Mucosa of rectum (tissue), 2 donors: ENCODE results near the gene C11orf98.
"Not testable (repeated sequence)": the region's sequence is repeated elsewhere in the genome, so short reads cannot be mapped to it uniquely, and the experiment has no call there.

Experiments
- H3K27ac ChIP-seq, 2 donors: one replicate each; pipeline ENCODE4 v1.7.0; 2013; ENCODE audit warnings: inconsistent platforms in 2 of 2, low read depth in 2 of 2, low read length in 2 of 2
- H3K27me3 ChIP-seq, 2 donors: one replicate each; pipeline ENCODE4 v1.7.0; 2013; ENCODE audit warnings: low read length in 2 of 2; ENCODE audit not compliant: control insufficient read depth in 2 of 2, insufficient read depth in 2 of 2
- H3K36me3 ChIP-seq, 2 donors: one replicate each; pipeline ENCODE4 v1.7.0; 2013; ENCODE audit warnings: low read length in 2 of 2; ENCODE audit not compliant: control insufficient read depth in 2 of 2, insufficient read depth in 2 of 2
- H3K4me1 ChIP-seq, 2 donors: one replicate each; pipeline ENCODE4 v1.7.0; 2013; ENCODE audit warnings: low read length in 2 of 2, mild to moderate bottlenecking in 1 of 2; ENCODE audit not compliant: control insufficient read depth in 2 of 2, insufficient read depth in 2 of 2
- H3K4me3 ChIP-seq, 2 donors: one replicate each; pipeline ENCODE4 v1.7.0; 2013; ENCODE audit warnings: low read length in 2 of 2
- H3K9ac ChIP-seq, 2 donors: one replicate each; pipeline ENCODE4 v1.7.0; 2013; ENCODE audit warnings: low read length in 2 of 2, low read depth in 1 of 2, mild to moderate bottlenecking in 1 of 2
- H3K9me3 ChIP-seq, 2 donors: one replicate each; pipeline ENCODE4 v1.7.0; 2013; ENCODE audit warnings: low read length in 2 of 2; ENCODE audit not compliant: control insufficient read depth in 2 of 2
- donor health status: healthy.
- donor health status: Normal muscosa, but diverticular disease.

Gene C11orf98

DNA sequence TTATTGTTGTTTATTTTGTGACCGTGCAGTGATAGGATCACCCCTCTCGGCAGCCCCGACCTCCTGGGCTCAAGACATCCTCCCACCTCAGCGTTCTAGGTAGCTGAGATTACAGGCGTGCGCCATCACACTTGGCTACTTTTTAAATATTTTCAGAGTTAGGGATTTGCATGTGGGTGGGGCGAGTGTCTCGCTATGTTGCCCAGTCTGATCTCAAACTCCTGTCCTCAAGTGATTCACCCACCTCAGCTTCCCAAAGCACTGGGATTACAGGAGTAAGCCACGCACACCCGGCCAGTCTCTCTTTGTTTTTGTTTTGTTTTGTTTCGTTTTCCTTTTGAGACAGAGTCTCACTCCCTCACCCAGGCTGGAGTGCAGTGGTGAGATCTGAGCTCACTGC lies 10.7 kb downstream of the C11orf98 start:
- Histone ChIP-seq H3K4me1 (peaks cover 12% of the 10 kb centered on the region in 2 donors), H3K27me3 (no peaks in the 10 kb centered on the region), H3K4me3 (no peak overlapping the region), H3K36me3 (peaks cover 5 to 6% of the 10 kb centered on the region in 2 donors), H3K9ac (no peak overlapping the region), H3K27ac (no peak overlapping the region), H3K9me3 (no peaks in the 10 kb centered on the region)

DNA sequence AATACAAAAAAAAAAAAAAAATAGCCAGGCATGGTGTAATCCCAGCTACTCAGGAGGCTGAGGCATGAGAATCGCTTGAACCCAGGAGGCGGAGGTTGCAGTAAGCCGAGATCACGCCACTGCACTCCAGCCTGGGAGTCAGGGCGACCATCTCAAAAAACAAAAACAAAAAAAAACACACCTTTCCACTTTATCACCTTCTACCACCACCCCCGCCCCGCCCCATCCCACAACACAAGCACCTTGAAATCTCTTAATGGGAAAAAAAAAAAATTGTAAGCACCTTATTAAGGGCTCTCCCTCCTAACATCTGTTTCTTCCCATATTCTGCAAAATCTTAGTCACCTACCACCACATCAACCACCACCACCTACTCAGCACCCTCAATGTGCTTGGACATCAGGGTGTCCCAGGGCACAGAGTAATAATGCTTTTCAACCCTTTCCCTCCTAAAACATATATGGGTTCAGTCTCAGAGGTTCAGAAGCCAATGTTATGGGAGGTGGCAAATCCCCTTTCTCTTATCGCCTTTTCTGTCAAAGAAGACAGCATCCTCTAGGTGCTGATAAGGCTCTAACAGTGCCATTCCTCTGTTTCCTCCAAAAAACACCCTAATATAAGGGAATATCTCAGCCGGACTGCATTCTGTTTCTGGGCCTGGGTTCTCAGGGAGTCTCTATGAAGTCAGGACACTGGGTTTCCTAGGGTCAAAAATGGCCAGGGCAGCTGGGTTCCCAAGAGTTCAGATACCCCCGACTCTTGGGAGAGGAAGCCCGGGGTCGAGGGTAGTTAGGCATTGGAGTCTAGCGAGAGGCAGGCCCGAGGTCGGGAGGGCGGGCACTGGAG lies 12.6 kb downstream of the C11orf98 start:
- Histone ChIP-seq H3K4me3 (peak overlapping the region; percentile 91 to 92), H3K4me1 (peaks cover 12% of the 10 kb centered on the region in 2 donors), H3K27ac (peak overlapping the region; percentile 82 to 90)

DNA sequence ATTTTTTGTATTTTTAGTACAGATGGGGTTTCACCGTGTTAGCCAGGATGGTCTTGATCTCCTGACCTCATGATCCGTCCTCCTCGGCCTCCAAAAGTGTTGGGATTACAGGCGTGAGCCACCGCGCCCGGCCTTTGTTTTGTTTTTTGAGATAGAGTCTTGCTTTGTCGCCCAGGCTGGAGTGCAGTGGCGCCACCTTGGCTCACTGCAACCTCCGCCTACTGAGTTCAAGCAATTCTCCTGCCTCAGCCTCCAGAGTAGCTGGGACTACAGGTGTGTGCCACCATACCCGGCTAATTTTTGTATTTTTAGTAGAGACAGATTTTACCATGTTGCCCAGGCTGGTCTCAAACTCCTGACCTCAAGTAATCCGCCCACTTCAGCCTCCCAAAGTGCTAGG lies 14.7 kb downstream of the C11orf98 start:
- not testable (repeated sequence) for H3K27ac ChIP-seq, H3K9me3 ChIP-seq, H3K27me3 ChIP-seq, H3K4me3 ChIP-seq, H3K9ac ChIP-seq
- Histone ChIP-seq H3K4me1 (peaks cover 20 to 22% of the 10 kb centered on the region in 2 donors), H3K36me3 (peaks cover 8 to 22% of the 10 kb centered on the region in 2 donors)

More for the DNA sequence above, 12.6 kb downstream of the C11orf98 start:
- Histone ChIP-seq H3K9ac (peak overlapping the region; percentile 83 to 92), H3K36me3 (peaks cover 8 to 22% of the 10 kb centered on the region in 2 donors), H3K27me3 (no peaks in the 10 kb centered on the region), H3K9me3 (no peaks in the 10 kb centered on the region)

DNA sequence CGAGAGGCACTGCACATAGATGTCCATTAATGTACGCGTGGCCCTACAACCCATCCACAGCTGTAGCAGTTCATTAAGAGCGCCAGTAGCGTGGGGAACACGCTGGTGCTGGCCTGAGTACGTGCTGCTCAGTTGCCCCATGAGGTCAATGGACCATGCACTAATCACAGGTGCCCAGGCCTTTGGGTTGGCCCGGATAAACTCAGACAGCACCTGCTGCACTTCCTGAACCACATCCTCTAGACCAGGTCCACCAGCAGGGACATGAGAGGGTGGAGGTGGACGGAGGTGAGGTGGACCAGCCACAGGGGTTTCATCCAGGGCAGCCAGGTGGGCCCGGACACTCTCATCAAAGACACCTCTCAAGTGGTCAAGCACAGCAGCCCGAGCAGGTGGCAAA lies 15.5 kb downstream of the C11orf98 start:
- Histone ChIP-seq H3K4me3 (no peak overlapping the region), H3K27ac (no peak overlapping the region), H3K36me3 (peaks cover 8 to 23% of the 10 kb centered on the region in 2 donors), H3K9ac (no peak overlapping the region), H3K4me1 (peaks cover 23 to 27% of the 10 kb centered on the region in 2 donors), H3K27me3 (no peaks in the 10 kb centered on the region), H3K9me3 (no peaks in the 10 kb centered on the region)

DNA sequence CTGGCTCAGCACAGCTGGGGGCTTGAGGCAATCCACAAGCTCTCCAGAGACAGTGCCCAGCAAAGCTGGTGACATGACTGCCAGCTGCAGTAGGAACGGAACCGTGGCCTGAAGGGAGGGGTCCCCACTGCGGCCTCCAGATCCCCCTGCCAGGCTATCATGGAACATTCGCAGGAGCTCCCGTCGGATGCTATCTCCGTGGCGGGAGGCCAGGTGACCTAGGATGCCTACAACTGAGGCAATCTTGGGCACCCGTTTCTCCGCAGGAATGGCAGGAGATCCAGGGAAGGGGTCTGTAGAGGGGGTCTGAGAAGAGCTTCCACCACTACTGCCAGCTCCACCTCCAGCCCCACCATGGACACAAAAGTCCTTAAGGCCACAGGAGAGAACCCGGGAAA lies 16.0 kb downstream of the C11orf98 start:
- Histone ChIP-seq H3K9me3 (no peaks in the 10 kb centered on the region), H3K36me3 (peaks cover 8 to 25% of the 10 kb centered on the region in 2 donors), H3K9ac (no peak overlapping the region), H3K27me3 (no peaks in the 10 kb centered on the region), H3K4me1 (peaks cover 23 to 27% of the 10 kb centered on the region in 2 donors), H3K27ac (no peak overlapping the region), H3K4me3 (no peak overlapping the region)

DNA sequence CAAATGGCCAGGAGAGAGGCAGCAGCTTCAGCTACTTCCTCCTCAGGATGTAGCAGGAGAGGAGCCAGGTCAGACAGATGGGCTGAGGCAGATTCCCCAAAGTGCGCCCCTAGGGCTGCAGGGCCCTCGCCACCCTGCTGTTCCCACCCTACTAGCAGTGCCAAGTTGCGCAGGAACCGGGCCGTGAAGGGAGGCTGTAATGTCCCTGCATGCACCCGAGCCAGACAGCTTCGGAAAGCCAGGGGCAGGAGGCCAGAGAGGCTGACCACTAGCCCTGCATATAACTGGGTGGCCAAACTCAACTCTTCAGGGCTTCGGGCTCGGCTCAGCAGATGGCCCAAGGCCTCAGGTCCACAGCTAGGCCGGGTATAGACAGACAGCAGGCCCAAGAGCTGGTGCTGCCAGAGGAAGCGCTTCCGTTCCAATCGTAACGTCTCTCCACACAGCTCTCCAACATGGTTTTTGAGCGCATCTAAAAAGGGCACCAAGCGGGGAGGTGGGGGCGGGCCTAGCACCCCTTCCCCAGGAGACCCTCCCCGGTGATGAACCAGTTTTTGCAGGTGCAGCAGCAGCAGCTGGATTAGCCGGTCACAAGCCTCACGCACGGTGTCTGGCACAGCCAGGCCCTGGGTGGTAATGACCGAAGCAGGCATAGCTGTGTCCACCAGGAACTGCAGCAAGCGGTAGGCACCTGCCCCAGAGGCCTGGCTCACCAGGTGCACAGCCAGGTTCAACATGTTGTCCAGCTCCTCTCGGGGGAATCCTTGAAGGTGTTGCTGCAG lies 16.6 kb downstream of the C11orf98 start:
- Histone ChIP-seq H3K4me1 (peaks cover 23 to 27% of the 10 kb centered on the region in 2 donors), H3K27me3 (no peaks in the 10 kb centered on the region), H3K27ac (no peak overlapping the region), H3K36me3 (peaks cover 8 to 25% of the 10 kb centered on the region in 2 donors), H3K4me3 (no peak overlapping the region), H3K9me3 (no peaks in the 10 kb centered on the region), H3K9ac (no peak overlapping the region)

DNA sequence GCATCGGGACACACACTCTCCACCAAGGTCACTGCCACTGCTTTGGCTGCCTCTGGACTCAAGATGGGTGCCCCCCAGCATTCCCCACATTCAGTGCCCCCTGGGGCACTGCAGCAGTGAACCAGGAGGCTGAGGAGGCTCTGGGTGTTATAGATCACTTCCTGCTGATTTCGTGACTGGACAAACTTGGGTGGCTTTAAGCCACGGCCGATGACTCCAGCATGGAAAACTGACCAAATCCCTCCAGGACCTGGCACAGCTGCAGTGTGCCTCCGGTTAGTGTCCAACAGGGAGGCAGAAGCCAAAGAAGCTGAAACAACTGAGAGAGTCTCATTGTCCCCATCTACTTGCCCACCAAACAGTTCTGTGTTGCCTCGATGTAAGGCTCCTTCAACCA lies 17.4 kb downstream of the C11orf98 start:
- Histone ChIP-seq H3K4me1 (peaks cover 22 to 26% of the 10 kb centered on the region in 2 donors), H3K36me3 (peaks cover 11 to 30% of the 10 kb centered on the region in 2 donors), H3K9ac (no peak overlapping the region), H3K4me3 (no peak overlapping the region), H3K27ac (no peak overlapping the region), H3K27me3 (no peaks in the 10 kb centered on the region), H3K9me3 (no peaks in the 10 kb centered on the region)

DNA sequence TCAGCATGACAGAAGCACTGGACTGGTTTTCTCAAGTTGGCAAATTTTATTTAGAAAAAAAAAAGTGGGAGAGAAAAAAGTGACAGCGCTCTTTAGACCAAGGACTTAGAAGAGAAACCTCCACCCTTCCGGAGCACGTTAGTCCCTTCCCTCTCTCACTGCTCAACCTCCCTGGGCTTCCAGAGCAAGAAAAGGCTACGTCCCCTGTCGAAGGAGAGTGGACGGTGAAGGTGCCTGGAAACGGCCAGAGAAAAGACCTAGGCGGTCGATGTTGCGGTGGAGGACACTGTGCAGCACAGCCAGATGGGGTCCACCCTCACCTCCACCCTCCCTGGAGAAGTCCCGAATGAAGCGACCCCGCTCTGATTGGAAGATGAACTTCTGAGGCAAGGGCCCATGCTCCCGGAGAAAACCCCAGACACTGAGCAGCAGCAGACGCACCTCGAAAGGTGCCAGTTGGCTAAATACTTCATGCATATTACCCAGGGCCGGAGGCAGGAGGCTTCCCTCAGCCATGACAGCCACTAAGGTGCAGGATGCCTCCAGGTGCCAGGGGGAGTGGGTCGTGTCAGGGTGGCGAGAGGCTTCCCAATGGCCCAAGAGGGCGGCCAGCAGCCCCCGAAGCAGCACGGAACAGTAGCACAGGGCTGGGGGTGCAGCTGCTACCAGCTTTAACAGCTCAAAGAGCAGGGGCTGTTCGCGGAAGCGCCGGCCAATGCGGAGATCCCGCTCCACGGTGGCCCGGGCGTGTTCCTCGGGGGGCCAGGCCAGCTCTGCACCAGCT lies 18.0 kb downstream of the C11orf98 start:
- no peaks in the 10 kb centered on the region for H3K9me3 ChIP-seq
- H3K36me3 ChIP-seq, result peaks cover 12 to 30% of the 10 kb centered on the region in 2 donors
- H3K27me3 ChIP-seq, result no peaks in the 10 kb centered on the region
- H3K4me1 ChIP-seq, result peaks cover 16 to 20% of the 10 kb centered on the region in 2 donors
- peak overlapping the region; percentile 1 to 6 for H3K4me3 ChIP-seq
- no peak overlapping the region for H3K9ac ChIP-seq
- no peak overlapping the region for H3K27ac ChIP-seq

DNA sequence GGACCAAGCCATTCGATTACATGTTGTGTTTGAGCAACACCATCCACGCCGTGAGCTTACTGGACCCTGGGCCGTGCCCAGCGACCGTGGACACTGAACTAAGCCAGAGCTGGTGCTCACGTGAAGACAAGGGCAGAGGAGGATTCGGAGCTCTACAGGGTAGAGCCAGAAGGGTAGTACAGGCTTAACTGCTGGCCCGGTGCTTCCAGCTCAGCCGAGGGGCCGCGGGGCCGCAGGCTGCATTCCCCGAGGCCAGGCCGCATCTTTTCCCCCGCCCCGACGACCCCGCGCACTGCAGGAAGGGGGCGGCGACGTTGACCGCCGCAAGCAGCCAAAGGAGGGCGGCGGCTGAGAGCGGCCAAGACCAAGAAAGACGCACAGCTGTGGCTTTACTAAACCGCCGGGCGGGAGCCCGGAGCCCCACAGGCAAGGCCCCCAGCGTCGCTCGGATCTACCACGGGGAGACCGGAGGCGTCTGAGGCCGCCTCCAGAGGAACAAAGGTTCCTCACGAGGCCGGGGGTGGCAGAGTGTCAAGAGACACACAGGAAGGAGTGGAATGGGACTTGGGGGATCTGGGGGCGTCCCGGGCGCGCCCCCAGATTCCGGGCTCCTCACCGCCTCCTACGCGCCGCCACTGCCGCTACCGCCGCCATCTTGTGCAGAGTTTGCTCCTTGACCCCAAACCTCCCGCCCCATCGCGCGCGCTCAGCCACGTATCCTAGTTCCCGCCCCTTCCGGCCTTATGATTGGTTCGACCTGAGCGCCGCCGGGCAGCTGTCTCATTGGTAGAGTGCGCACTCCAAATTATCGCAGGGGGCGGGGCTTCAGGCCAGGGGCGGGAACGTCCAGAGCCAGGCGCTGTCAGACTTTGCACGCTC lies 18.8 kb downstream of the C11orf98 start, which contains the start of gene GANAB:
GANAB (minus strand) TSS at position 668 of the 879 bp plus-strand sequence; CDS start at position 654, 14 bp downstream.
- H3K4me3 ChIP-seq, result peak within 1 kb of the TSS; percentile 72 to 94
- peak within 1 kb of the TSS; percentile 70 to 91 for H3K27ac ChIP-seq
- peaks cover 12 to 30% of the 10 kb centered on the region in 2 donors for H3K36me3 ChIP-seq
- peaks cover 11 to 16% of the 10 kb centered on the region in 2 donors for H3K4me1 ChIP-seq
- H3K9ac ChIP-seq, result peak within 1 kb of the TSS; percentile 84 to 85
- H3K9me3 ChIP-seq, result no peaks in the 10 kb centered on the region
- no peaks in the 10 kb centered on the region for H3K27me3 ChIP-seq
